Osteoblast (primary cell): Measurements from ENCODE around the gene ADAMTSL1. TPM values are rescaled to one million over a fixed set of nuclear protein-coding genes. Genes with fewer than 3 reads are reported as not detected.

Source experiments
- DNase-seq: peaks from one replicate; pipeline ENCODE4 v3.0.0; 2011; ENCODE audit warnings: low spot score, mixed read lengths; ENCODE audit not compliant: insufficient read length; ENCODE audit errors: missing footprints
- H2AFZ ChIP-seq: 2 replicates; pipeline ENCODE4 v1.6.0; 2011; ENCODE audit warnings: mild to moderate bottlenecking, low read length
- H3K27ac ChIP-seq: 2 replicates; pipeline ENCODE4 v1.5.1; 2011; ENCODE audit warnings: mild to moderate bottlenecking, low read depth, low read length, moderate library complexity
- H3K27me3 ChIP-seq: 2 replicates; pipeline ENCODE4 v1.6.0; 2012; ENCODE audit warnings: mild to moderate bottlenecking, control low read depth, inconsistent platforms, low read length, moderate library complexity; ENCODE audit not compliant: insufficient read depth
- H3K36me3 ChIP-seq: 2 replicates; pipeline ENCODE4 v1.5.1; 2011; ENCODE audit warnings: mild to moderate bottlenecking, low read length, control low read depth, moderate library complexity; ENCODE audit not compliant: insufficient read depth
- H3K4me1 ChIP-seq: 2 replicates; pipeline ENCODE4 v1.5.1; 2011; ENCODE audit warnings: mild to moderate bottlenecking, low read length, control low read depth, moderate library complexity; ENCODE audit not compliant: insufficient read depth
- H3K4me2 ChIP-seq: 2 replicates; pipeline ENCODE4 v1.6.0; 2011; ENCODE audit warnings: mild to moderate bottlenecking, low read length; ENCODE audit not compliant: insufficient read depth
- H3K4me3 ChIP-seq: fragments of 200-600 bp; sonication (generic); 3 replicates; pipeline ENCODE4 v1.5.1; 2012; ENCODE audit warnings: mild to moderate bottlenecking, low read length, inconsistent platforms; ENCODE audit not compliant: insufficient read depth
- H3K79me2 ChIP-seq: 2 replicates; pipeline ENCODE4 v1.6.0; 2012; ENCODE audit warnings: mild to moderate bottlenecking, low read length, control low read depth, inconsistent platforms; ENCODE audit not compliant: insufficient read depth
- H3K9me3 ChIP-seq: 2 replicates; pipeline ENCODE4 v1.5.1; 2011; ENCODE audit warnings: low read depth, low read length, control low read depth
- H4K20me1 ChIP-seq: 2 replicates; pipeline ENCODE4 v1.6.0; 2012; ENCODE audit warnings: mild to moderate bottlenecking, low read length, control low read depth; ENCODE audit not compliant: insufficient read depth
- CTCF ChIP-seq: IDR thresholded peaks from 2 replicates; pipeline ENCODE4 v1.5.1; 2011; ENCODE audit warnings: mild to moderate bottlenecking, low read depth, low read length, moderate library complexity; ENCODE audit errors: extremely low read depth
- total RNA-seq: library from RNA; depleted of rRNA; stranded (reverse); fragments of >200 nt; gene quantifications from 2 replicates; pipeline ENCODE4 v1.2.3, GENCODE V29; 2012

The ADAMTSL1 gene
- total RNA-seq, 1 donor, result 54.3 TPM

GRCh38 chr9:18754537-18754936 is 280.6 kb downstream of the ADAMTSL1 start:
- H3K4me3 ChIP-seq, result no peak overlapping the region
- H2AFZ ChIP-seq, result no peak overlapping the region
- H4K20me1 ChIP-seq, result no peaks in the 10 kb centered on the region
- H3K27ac ChIP-seq, result no peak overlapping the region
- H3K36me3 ChIP-seq, result peaks cover 79% of the 10 kb centered on the region
- H3K4me1 ChIP-seq, result no peaks in the 10 kb centered on the region
- H3K79me2 ChIP-seq, result peaks cover 2% of the 10 kb centered on the region
- no peak for TF ChIP-seq CTCF
- H3K4me2 ChIP-seq, result no peak overlapping the region
- no peaks in the 10 kb centered on the region for H3K9me3 ChIP-seq
- no peak for DNase-seq
- H3K27me3 ChIP-seq, result no peaks in the 10 kb centered on the region

GRCh38 chr9:18755263-18755662 is 281.3 kb downstream of the ADAMTSL1 start:
- H3K4me2 ChIP-seq, result no peak overlapping the region
- H3K27ac ChIP-seq, result no peak overlapping the region
- no peak overlapping the region for H3K4me3 ChIP-seq
- no peaks in the 10 kb centered on the region for H4K20me1 ChIP-seq
- peaks cover 81% of the 10 kb centered on the region for H3K36me3 ChIP-seq
- H3K79me2 ChIP-seq, result peaks cover 2% of the 10 kb centered on the region
- no peak for DNase-seq
- TF ChIP-seq CTCF, result no peak
- H2AFZ ChIP-seq, result no peak overlapping the region
- no peaks in the 10 kb centered on the region for H3K27me3 ChIP-seq
- H3K4me1 ChIP-seq, result no peaks in the 10 kb centered on the region
- no peaks in the 10 kb centered on the region for H3K9me3 ChIP-seq

- Histone ChIP-seq H3K27ac (no peak overlapping the region), H3K36me3 (peaks cover 78% of the 10 kb centered on the region), H3K79me2 (peaks cover 2% of the 10 kb centered on the region), H4K20me1 (no peaks in the 10 kb centered on the region), H3K4me1 (no peaks in the 10 kb centered on the region), H3K27me3 (no peaks in the 10 kb centered on the region), H3K4me2 (no peak overlapping the region), H3K9me3 (no peaks in the 10 kb centered on the region), H2AFZ (no peak overlapping the region), H3K4me3 (no peak overlapping the region)
- DNase-seq, result no peak
- TF ChIP-seq CTCF, result no peak
These were observed 282.8 kb downstream of the ADAMTSL1 start for GRCh38 chr9:18756712-18757125.

- Histone ChIP-seq H3K4me1 (no peaks in the 10 kb centered on the region), H2AFZ (no peak overlapping the region), H3K27ac (no peak overlapping the region), H3K4me2 (no peak overlapping the region), H3K36me3 (peaks cover 55% of the 10 kb centered on the region), H3K27me3 (no peaks in the 10 kb centered on the region), H4K20me1 (no peaks in the 10 kb centered on the region), H3K4me3 (no peak overlapping the region), H3K79me2 (peaks cover 2% of the 10 kb centered on the region), H3K9me3 (no peaks in the 10 kb centered on the region)
- TF ChIP-seq CTCF, result no peak
- DNase-seq, result no peak
These were observed 285.9 kb downstream of the ADAMTSL1 start for GRCh38 chr9:18759827-18760226.
